H9 (cell line): ENCODE results near the gene PRAMEF12. TPM values are rescaled to one million over a fixed set of nuclear protein-coding genes. Genes with fewer than 3 reads are reported as not detected.
A peak's percentile ranks its signal among the peaks of the same experiment; 100 is the strongest.

Experiments
- DNase-seq: peaks from one replicate; pipeline ENCODE4 v3.0.0-alpha.2; 2017
- H2AFZ ChIP-seq: one replicate; pipeline ENCODE4 v1.6.1; 2013; ENCODE audit warnings: mild to moderate bottlenecking, low read length, control low read depth, moderate library complexity
- H2AK5ac ChIP-seq: 2 replicates; pipeline ENCODE4 v1.6.1; 2013; ENCODE audit warnings: low read length, control low read depth, mixed read lengths; ENCODE audit not compliant: insufficient read length
- H2BK120ac ChIP-seq: one replicate; pipeline ENCODE4 v1.6.1; 2013; ENCODE audit warnings: low read depth, mild to moderate bottlenecking, low read length, control low read depth, inconsistent platforms; ENCODE audit not compliant: poor library complexity, severe bottlenecking
- H2BK12ac ChIP-seq: 2 replicates; pipeline ENCODE4 v1.6.1; 2013; ENCODE audit warnings: low read length, control low read depth, mixed read lengths, low read depth; ENCODE audit not compliant: insufficient read length
- H2BK15ac ChIP-seq: 2 replicates; pipeline ENCODE4 v1.6.1; 2013; ENCODE audit warnings: low read depth, low read length, control low read depth
- H2BK20ac ChIP-seq: one replicate; pipeline ENCODE4 v1.6.1; 2013; ENCODE audit warnings: low read depth, mild to moderate bottlenecking, low read length, control low read depth, inconsistent platforms; ENCODE audit not compliant: poor library complexity, severe bottlenecking
- H2BK5ac ChIP-seq: 2 replicates; pipeline ENCODE4 v1.6.1; 2013; ENCODE audit warnings: low read length, control low read depth, mixed read lengths; ENCODE audit not compliant: insufficient read length
- H3K14ac ChIP-seq: 2 replicates; pipeline ENCODE4 v1.6.1; 2013; ENCODE audit warnings: low read length, control low read depth; ENCODE audit not compliant: insufficient read depth
- H3K18ac ChIP-seq: 2 replicates; pipeline ENCODE4 v1.6.1; 2013; ENCODE audit warnings: low read depth, mild to moderate bottlenecking, mixed read lengths, low read length, control low read depth; ENCODE audit not compliant: insufficient read length
- H3K23ac ChIP-seq: 2 replicates; pipeline ENCODE4 v1.6.1; 2013; ENCODE audit warnings: low read length, control low read depth, mixed read lengths, low read depth; ENCODE audit not compliant: insufficient read length
- H3K23me2 ChIP-seq: 2 replicates; pipeline ENCODE4 v1.6.1; 2013; ENCODE audit warnings: low read depth, mild to moderate bottlenecking, mixed read lengths, low read length, control low read depth; ENCODE audit not compliant: insufficient read length, poor library complexity, severe bottlenecking
- H3K27ac ChIP-seq: 2 replicates; pipeline ENCODE4 v1.5.1; 2013; ENCODE audit warnings: low read length, control low read depth, mixed read lengths, low read depth; ENCODE audit not compliant: insufficient read length
- H3K27me3 ChIP-seq: 2 replicates; pipeline ENCODE4 v1.6.1; 2013; ENCODE audit warnings: low read length, control low read depth, inconsistent platforms; ENCODE audit not compliant: insufficient read depth
- H3K4ac ChIP-seq: 2 replicates; pipeline ENCODE4 v1.6.1; 2013; ENCODE audit warnings: low read depth, mild to moderate bottlenecking, control low read depth, inconsistent platforms, low read length, moderate library complexity
- H3K4me1 ChIP-seq: 2 replicates; pipeline ENCODE4 v1.6.1; 2013; ENCODE audit warnings: low read length, control low read depth, inconsistent platforms; ENCODE audit not compliant: insufficient read depth
- H3K4me2 ChIP-seq: 2 replicates; pipeline ENCODE4 v1.6.1; 2013; ENCODE audit warnings: low read length, control low read depth, mixed read lengths; ENCODE audit not compliant: insufficient read length, insufficient read depth
- H3K56ac ChIP-seq: 2 replicates; pipeline ENCODE4 v1.6.1; 2013; ENCODE audit warnings: low read depth, mild to moderate bottlenecking, mixed read lengths, low read length, control low read depth; ENCODE audit not compliant: insufficient read length
- H3K79me1 ChIP-seq: 2 replicates; pipeline ENCODE4 v1.6.1; 2013; ENCODE audit warnings: low read depth, mild to moderate bottlenecking, moderate library complexity, low read length, control low read depth, inconsistent platforms; ENCODE audit not compliant: insufficient read depth, poor library complexity, severe bottlenecking
- H3K79me2 ChIP-seq: 2 replicates; pipeline ENCODE4 v1.6.1; 2013; ENCODE audit warnings: low read length, control low read depth, inconsistent platforms; ENCODE audit not compliant: insufficient read depth
- H3K9ac ChIP-seq: 2 replicates; pipeline ENCODE4 v1.6.1; 2013; ENCODE audit warnings: low read length, control low read depth, mixed read lengths; ENCODE audit not compliant: insufficient read length; ENCODE audit errors: extremely low read depth
- H3K9me3 ChIP-seq: one replicate; pipeline ENCODE4 v1.6.1; 2013; ENCODE audit warnings: low read depth, low read length, inconsistent platforms; ENCODE audit not compliant: control insufficient read depth
- H3T11ph ChIP-seq: one replicate; pipeline ENCODE4 v1.6.1; 2013; ENCODE audit warnings: mild to moderate bottlenecking, low read length, control low read depth, inconsistent platforms
- H4K20me1 ChIP-seq: one replicate; pipeline ENCODE4 v1.6.1; 2013; ENCODE audit not compliant: control insufficient read depth, insufficient read length, insufficient read depth
- H4K5ac ChIP-seq: 2 replicates; pipeline ENCODE4 v1.6.1; 2013; ENCODE audit warnings: low read depth, mild to moderate bottlenecking, mixed read lengths, low read length, control low read depth; ENCODE audit not compliant: insufficient read length
- H4K8ac ChIP-seq: replicated peaks from 2 replicates; pipeline ENCODE4 v1.6.1; 2013; ENCODE audit warnings: low read length, control low read depth, mixed read lengths, low read depth; ENCODE audit not compliant: insufficient read length
- H4K91ac ChIP-seq: 2 replicates; pipeline ENCODE4 v1.6.1; 2013; ENCODE audit warnings: low read depth, mild to moderate bottlenecking, moderate library complexity, mixed read lengths, low read length, control low read depth; ENCODE audit not compliant: insufficient read length
- H3K27ac Mint-ChIP-seq, 3 experiments: 2 replicates in 2 of 3; 3 replicates in 1 of 3; pipeline ENCODE4 v1.8.0; 2020 to 2021; ENCODE audit warnings: mixed read lengths in 3 of 3, mild to moderate bottlenecking in 1 of 3, moderate library complexity in 1 of 3
- H3K27me3 Mint-ChIP-seq: 2 replicates; pipeline ENCODE4 v1.8.0; 2021; ENCODE audit warnings: low read depth, mild to moderate bottlenecking, moderate library complexity, mixed read lengths
- H3K36me3 Mint-ChIP-seq, 3 experiments: 2 replicates in 2 of 3; 3 replicates in 1 of 3; pipeline ENCODE4 v1.8.0; 2020 to 2021; ENCODE audit warnings: low read depth in 3 of 3, mixed read lengths in 3 of 3; ENCODE audit not compliant: insufficient read depth in 1 of 3
- H3K4me1 Mint-ChIP-seq, 2 experiments: 2 replicates each; pipeline ENCODE4 v1.8.0; 2020; ENCODE audit warnings: mixed read lengths in 2 of 2
- H3K4me3 Mint-ChIP-seq, 2 experiments: 2 replicates in 1 of 2; 3 replicates in 1 of 2; pipeline ENCODE4 v1.8.0; 2020 to 2021; ENCODE audit warnings: mild to moderate bottlenecking in 2 of 2, mixed read lengths in 2 of 2, moderate library complexity in 1 of 2
- H3K9me3 Mint-ChIP-seq, 2 experiments: 2 replicates in 1 of 2; 3 replicates in 1 of 2; pipeline ENCODE4 v1.8.0; 2020; ENCODE audit warnings: mild to moderate bottlenecking in 2 of 2, mixed read lengths in 2 of 2, moderate library complexity in 1 of 2
- WGBS: extraction: QIAGEN DNeasy Blood & Tissue Kit; methylation state at CpG from one replicate; pipeline ENCODE4 v1.1.7; 2013; ENCODE audit warnings: missing lambda C conversion rate, low lambda C conversion rate, mixed read lengths; ENCODE audit not compliant: insufficient read length; ENCODE audit errors: extremely low coverage; 5-methylcytosine and 5-hydroxymethylcytosine counted together
- total RNA-seq: library from RNA; stranded (reverse); gene quantifications from 2 replicates; pipeline ENCODE4 v1.2.1, GENCODE V29; 2021
- TF ChIP-seq, protein P1 (sequence below): fragments of 200-600 bp; sonication (generic); conservative IDR thresholded peaks from 3 replicates; pipeline ENCODE4 v1.8.0; 2021; ENCODE audit warnings: antibody characterized with exemption, mild to moderate bottlenecking

PRAMEF12 gene
- total RNA-seq, 1 experiment from 2014 or later, result not detected

- no peaks in the 10 kb centered on the region for H3K23me2 ChIP-seq
- H3K79me1 ChIP-seq, result no peaks in the 10 kb centered on the region
- no peak overlapping the region for H4K91ac ChIP-seq
- no peak overlapping the region for H2BK5ac ChIP-seq
- no peak overlapping the region for H2BK120ac ChIP-seq
- H2BK12ac ChIP-seq, result no peak overlapping the region
- no peak overlapping the region for H3T11ph ChIP-seq
- no peak overlapping the region for H3K9ac ChIP-seq
- H2AFZ ChIP-seq, result no peak overlapping the region
- Mint-ChIP-seq H3K27me3 (peaks cover 14% of the 10 kb centered on the region), H3K4me3 (no peak overlapping the region), H3K9me3 (peaks cover 0 to 3% of the 10 kb centered on the region in 2 experiments; a peak in 1 of 5 replicates), H3K4me1 (peaks cover 2 to 5% of the 10 kb centered on the region in 2 experiments; a peak in 2 of 4 replicates), H3K36me3 (no peaks in the 10 kb centered on the region), H3K27ac (peak overlapping the region in 1 of 3 experiments; percentile 78; a peak in 1 of 7 replicates)
- no peak overlapping the region for H3K56ac ChIP-seq
- TF ChIP-seq, protein P1, sequence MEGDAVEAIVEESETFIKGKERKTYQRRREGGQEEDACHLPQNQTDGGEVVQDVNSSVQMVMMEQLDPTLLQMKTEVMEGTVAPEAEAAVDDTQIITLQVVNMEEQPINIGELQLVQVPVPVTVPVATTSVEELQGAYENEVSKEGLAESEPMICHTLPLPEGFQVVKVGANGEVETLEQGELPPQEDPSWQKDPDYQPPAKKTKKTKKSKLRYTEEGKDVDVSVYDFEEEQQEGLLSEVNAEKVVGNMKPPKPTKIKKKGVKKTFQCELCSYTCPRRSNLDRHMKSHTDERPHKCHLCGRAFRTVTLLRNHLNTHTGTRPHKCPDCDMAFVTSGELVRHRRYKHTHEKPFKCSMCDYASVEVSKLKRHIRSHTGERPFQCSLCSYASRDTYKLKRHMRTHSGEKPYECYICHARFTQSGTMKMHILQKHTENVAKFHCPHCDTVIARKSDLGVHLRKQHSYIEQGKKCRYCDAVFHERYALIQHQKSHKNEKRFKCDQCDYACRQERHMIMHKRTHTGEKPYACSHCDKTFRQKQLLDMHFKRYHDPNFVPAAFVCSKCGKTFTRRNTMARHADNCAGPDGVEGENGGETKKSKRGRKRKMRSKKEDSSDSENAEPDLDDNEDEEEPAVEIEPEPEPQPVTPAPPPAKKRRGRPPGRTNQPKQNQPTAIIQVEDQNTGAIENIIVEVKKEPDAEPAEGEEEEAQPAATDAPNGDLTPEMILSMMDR, result no peak
- H2BK15ac ChIP-seq, result no peak overlapping the region
- H4K8ac ChIP-seq, result no peak overlapping the region
- H3K4ac ChIP-seq, result no peak overlapping the region
- H3K9me3 ChIP-seq, result no peaks in the 10 kb centered on the region
- no peaks in the 10 kb centered on the region for H3K79me2 ChIP-seq
- H3K27me3 ChIP-seq, result no peaks in the 10 kb centered on the region
- no peak overlapping the region for H3K27ac ChIP-seq
- no peak overlapping the region for H3K14ac ChIP-seq
- no peak overlapping the region for H3K18ac ChIP-seq
- WGBS, result no CpG with 5 or more reads among the region's 6 CpGs
- no peaks in the 10 kb centered on the region for H3K4me1 ChIP-seq
- H2BK20ac ChIP-seq, result no peak overlapping the region
- no peak overlapping the region for H3K23ac ChIP-seq
- H4K5ac ChIP-seq, result no peak overlapping the region
- H4K20me1 ChIP-seq, result no peaks in the 10 kb centered on the region
- H2AK5ac ChIP-seq, result no peak overlapping the region
- H3K4me2 ChIP-seq, result no peak overlapping the region
- DNase-seq, result no peak
Measured at GRCh38 chr1:12756768-12757413, 16.6 kb upstream of the PRAMEF12 start.
